Neural progenitor cell (in vitro differentiated cells): ENCODE results near the gene KIAA0232. TPM values are rescaled to one million over a fixed set of nuclear protein-coding genes. Genes with fewer than 3 reads are reported as not detected.

Experiments
- DNase-seq: peaks from one replicate; pipeline ENCODE4 v3.0.0-alpha.2; 2016; ENCODE audit warnings: low spot score
- H2AFZ ChIP-seq: fragments of 200-600 bp; sonication (generic); replicated peaks from 2 replicates; pipeline ENCODE4 v1.6.1; 2016; ENCODE audit warnings: antibody characterized with exemption
- H3F3A ChIP-seq: fragments of 200-600 bp; sonication (generic); 2 replicates; pipeline ENCODE4 v1.6.1; 2016; ENCODE audit warnings: antibody characterized with exemption, low read depth
- H3K27ac ChIP-seq: fragments of 200-600 bp; sonication (generic); 2 replicates; pipeline ENCODE4 v1.5.1; 2016; ENCODE audit warnings: mild to moderate bottlenecking
- H3K27me3 ChIP-seq: fragments of 200-600 bp; sonication (generic); 2 replicates; pipeline ENCODE4 v1.6.1; 2016; ENCODE audit warnings: mild to moderate bottlenecking, moderate library complexity
- H3K36me3 ChIP-seq: fragments of 200-600 bp; sonication (generic); 2 replicates; pipeline ENCODE4 v1.5.1; 2016
- H3K4me1 ChIP-seq: fragments of 200-600 bp; sonication (generic); 2 replicates; pipeline ENCODE4 v1.6.1; 2016; ENCODE audit warnings: mixed run types
- H3K4me2 ChIP-seq: fragments of 200-600 bp; sonication (generic); 2 replicates; pipeline ENCODE4 v1.6.1; 2016
- H3K4me3 ChIP-seq: fragments of 200-600 bp; sonication (generic); 2 replicates; pipeline ENCODE4 v1.5.1; 2016
- H3K79me2 ChIP-seq: fragments of 200-600 bp; sonication (generic); 2 replicates; pipeline ENCODE4 v1.6.1; 2016; ENCODE audit warnings: low read depth
- H3K9ac ChIP-seq: fragments of 200-600 bp; sonication (generic); 2 replicates; pipeline ENCODE4 v1.6.1; 2016
- H3K9me3 ChIP-seq: fragments of 200-600 bp; sonication (generic); 2 replicates; pipeline ENCODE4 v1.5.1; 2016; ENCODE audit warnings: low read depth
- H4K20me1 ChIP-seq: fragments of 200-600 bp; sonication (generic); 2 replicates; pipeline ENCODE4 v1.6.1; 2016; ENCODE audit warnings: low read depth
- H3K27ac Mint-ChIP-seq: 3 replicates; pipeline ENCODE4 v1.8.0; 2021; ENCODE audit warnings: mixed read lengths
- H3K27me3 Mint-ChIP-seq: 2 replicates; pipeline ENCODE4 v1.8.0; 2022; ENCODE audit warnings: low read depth, mild to moderate bottlenecking, inconsistent platforms, moderate library complexity, mixed read lengths; ENCODE audit not compliant: insufficient read depth
- H3K36me3 Mint-ChIP-seq: 3 replicates; pipeline ENCODE4 v1.8.0; 2021; ENCODE audit warnings: mixed read lengths
- H3K4me1 Mint-ChIP-seq: 3 replicates; pipeline ENCODE4 v1.8.0; 2021; ENCODE audit warnings: mixed read lengths
- H3K4me3 Mint-ChIP-seq: 3 replicates; pipeline ENCODE4 v1.8.0; 2021; ENCODE audit warnings: mild to moderate bottlenecking, moderate library complexity, mixed read lengths
- H3K9me3 Mint-ChIP-seq: 3 replicates; pipeline ENCODE4 v1.8.0; 2020; ENCODE audit warnings: mixed read lengths
- CTCF ChIP-seq: fragments of 200-600 bp; sonication (generic); IDR thresholded peaks from 2 replicates; pipeline ENCODE4 v1.5.1; 2017; ENCODE audit warnings: antibody characterized with exemption, mild to moderate bottlenecking
- EZH2 ChIP-seq: fragments of 200-600 bp; sonication (generic); IDR thresholded peaks from 2 replicates; pipeline ENCODE4 v1.6.1; 2017; ENCODE audit warnings: antibody characterized with exemption, mild to moderate bottlenecking, moderate library complexity
- EZH2phosphoT487 ChIP-seq: fragments of 200-600 bp; sonication (generic); IDR thresholded peaks from 2 replicates; pipeline ENCODE4 v1.6.1; 2017; ENCODE audit warnings: antibody characterized with exemption
- total RNA-seq: library from RNA; depleted of rRNA; stranded (reverse); fragments of >200 nt; gene quantifications from 2 replicates; pipeline ENCODE4 v1.2.3, GENCODE V29; 2015; ENCODE audit warnings: low replicate concordance

KIAA0232 gene
- total RNA-seq, 1 donor from 2014 or later, result 42.9 TPM

- Mint-ChIP-seq H3K4me1 (peaks cover 45% of the 10 kb centered on the region), H3K9me3 (no peaks in the 10 kb centered on the region), H3K27me3 (peaks cover 7% of the 10 kb centered on the region), H3K27ac (no peak overlapping the region), H3K36me3 (peaks cover 3% of the 10 kb centered on the region), H3K4me3 (no peak overlapping the region)
- Histone ChIP-seq H3K27me3 (no peaks in the 10 kb centered on the region), H3K27ac (peak overlapping the region; percentile 12), H3K4me3 (no peak overlapping the region), H3K4me2 (peak overlapping the region; percentile 16), H4K20me1 (peaks cover 95% of the 10 kb centered on the region), H3F3A (peaks cover 34% of the 10 kb centered on the region), H3K4me1 (peaks cover 40% of the 10 kb centered on the region), H2AFZ (no peak overlapping the region), H3K36me3 (no peaks in the 10 kb centered on the region), H3K9ac (no peak overlapping the region), H3K79me2 (peaks cover 96% of the 10 kb centered on the region), H3K9me3 (no peaks in the 10 kb centered on the region)
- peak; percentile 62 for DNase-seq
- TF ChIP-seq EZH2 (no peak), CTCF (peak; percentile 63)
Measured at GRCh38 chr4:6917461-6918271, 135.1 kb downstream of the KIAA0232 start.

- no peaks in the 10 kb centered on the region for H3K36me3 ChIP-seq
- H3K4me1 Mint-ChIP-seq, result peaks cover 43% of the 10 kb centered on the region
- no peaks in the 10 kb centered on the region for H3K9me3 Mint-ChIP-seq
- TF ChIP-seq EZH2 (no peak), CTCF (no peak), EZH2phosphoT487 (no peak)
- H3K27ac ChIP-seq, result no peak overlapping the region
- H3K27ac Mint-ChIP-seq, result no peak overlapping the region
- H3K9me3 ChIP-seq, result no peaks in the 10 kb centered on the region
- H3K4me1 ChIP-seq, result peaks cover 40% of the 10 kb centered on the region
- H3K4me2 ChIP-seq, result peak overlapping the region; percentile 16
- H2AFZ ChIP-seq, result no peak overlapping the region
- H3K27me3 Mint-ChIP-seq, result peaks cover 7% of the 10 kb centered on the region
- no peak overlapping the region for H3K4me3 Mint-ChIP-seq
- peaks cover 6% of the 10 kb centered on the region for H3K36me3 Mint-ChIP-seq
- H3F3A ChIP-seq, result peaks cover 34% of the 10 kb centered on the region
- no peak for DNase-seq
- no peaks in the 10 kb centered on the region for H3K27me3 ChIP-seq
- H3K4me3 ChIP-seq, result no peak overlapping the region
- H3K79me2 ChIP-seq, result peaks cover 96% of the 10 kb centered on the region
- H4K20me1 ChIP-seq, result peaks cover 94% of the 10 kb centered on the region
- no peak overlapping the region for H3K9ac ChIP-seq
Measured at GRCh38 chr4:6918338-6918737, 135.8 kb downstream of the KIAA0232 start.

GRCh38 chr4:6920171-6920570, 137.6 kb downstream of the KIAA0232 start:
- H2AFZ ChIP-seq, result no peak overlapping the region
- Mint-ChIP-seq H3K9me3 (no peaks in the 10 kb centered on the region), H3K27me3 (peaks cover 5% of the 10 kb centered on the region), H3K4me3 (no peak overlapping the region), H3K27ac (no peak overlapping the region), H3K36me3 (peaks cover 21% of the 10 kb centered on the region), H3K4me1 (peaks cover 43% of the 10 kb centered on the region)
- H3K4me1 ChIP-seq, result peaks cover 40% of the 10 kb centered on the region
- H3K27me3 ChIP-seq, result no peaks in the 10 kb centered on the region
- H3K4me3 ChIP-seq, result no peak overlapping the region
- no peak for DNase-seq
- no peak for TF ChIP-seq EZH2phosphoT487
- no peak for TF ChIP-seq EZH2
- TF ChIP-seq CTCF, result no peak
- H3K79me2 ChIP-seq, result peaks cover 85% of the 10 kb centered on the region
- H3K36me3 ChIP-seq, result no peaks in the 10 kb centered on the region
- H3K9me3 ChIP-seq, result no peaks in the 10 kb centered on the region
- H4K20me1 ChIP-seq, result peaks cover 89% of the 10 kb centered on the region
- peaks cover 34% of the 10 kb centered on the region for H3F3A ChIP-seq
- no peak overlapping the region for H3K4me2 ChIP-seq
- no peak overlapping the region for H3K9ac ChIP-seq
- peak overlapping the region; percentile 40 for H3K27ac ChIP-seq
